ENCODE data around the gene ADGRL4.

GRCh38 chr1:78894811-78895210 lies 111.7 kb downstream of the ADGRL4 start:
- no peak for TF ChIP-seq EZH2 (IDR thresholded peaks at IDR 0.05; ENCODE audit: insufficient read depth, low read length)
- TF ChIP-seq CTCF (IDR thresholded peaks at IDR 0.05; ENCODE audit: insufficient read depth, low read depth, low read length) = no peak
